K562 (cell line): ENCODE data around the gene BMAL2. TPM values are rescaled to one million over a fixed set of nuclear protein-coding genes. Genes with fewer than 3 reads are reported as not detected.

ENCODE experiments used
- ATAC-seq: fragments of 200-7000 bp; cut with Tn5 transposase; 3 replicates; pipeline ENCODE4 v1.9.1; 2020; ENCODE audit warnings: moderate library complexity
- BruUV-seq: library from RNA; stranded (reverse); fragments of 400-500 nt; replicated peaks from 2 replicates; lab custom pipeline; 2021; lab: Mats Ljungman, UMichigan
- CTCF ChIA-PET: fragments of 300-600 bp; formaldehyde crosslinking; extraction: SDS; loops from one replicate; lab custom pipeline; 2021; ENCODE audit warnings: low intra/inter-chr PET ratio; lab: Yijun Ruan, JAX
- POLR2A ChIA-PET: fragments of 300-600, 350-650 bp; sonication (Branson Sonifier 250); formaldehyde crosslinking; extraction: SDS; loops from one replicate; lab custom pipeline; 2021; ENCODE audit warnings: antibody characterized with exemption, inconsistent platforms; lab: Yijun Ruan, JAX
- DNase-seq, 4 experiments: peaks; one replicate each; pipeline versions ENCODE4 v3.0.0 to v3.0.0-alpha.2; 2011 to 2018; ENCODE audit warnings: low spot score in 3 of 4, mixed read lengths in 3 of 4; ENCODE audit errors: extremely low read depth in 1 of 4
- FAIRE-seq: peaks from 2 replicates; lab custom pipeline; 2011; peaks lifted over from hg19 to GRCh38; lab: Jason Lieb, UNC
- H2AFZ ChIP-seq: 2 replicates; pipeline ENCODE4 v1.6.0; 2011; ENCODE audit warnings: low read depth, low read length, control low read depth, inconsistent platforms
- H3K27ac ChIP-seq: fragments of 200-600 bp; 3 replicates; pipeline ENCODE4 v1.8.0; 2011; ENCODE audit warnings: low read depth, mild to moderate bottlenecking, control low read depth, inconsistent platforms, low read length, moderate library complexity, mixed read lengths; ENCODE audit errors: extremely low read depth
- H3K27me3 ChIP-seq, 2 experiments: fragments of 300-600 bp in 1 of 2; 2 replicates in 1 of 2; 3 replicates in 1 of 2; pipeline versions ENCODE4 v1.6.0 to v1.8.0; 2011; ENCODE audit warnings: inconsistent platforms in 2 of 2, low read length in 2 of 2, mild to moderate bottlenecking in 1 of 2, mixed read lengths in 1 of 2, moderate library complexity in 1 of 2; ENCODE audit not compliant: control insufficient read depth in 2 of 2, insufficient read depth in 2 of 2
- H3K36me3 ChIP-seq: fragments of 300-600 bp; 3 replicates; pipeline ENCODE4 v1.8.0; 2011; ENCODE audit warnings: mild to moderate bottlenecking, low read length, inconsistent platforms; ENCODE audit not compliant: control insufficient read depth, insufficient read depth
- H3K4me1 ChIP-seq, 2 experiments: fragments of 200-600 bp in 1 of 2; replicated peaks in 1 of 2; 2 replicates in 1 of 2; 3 replicates in 1 of 2; pipeline versions ENCODE4 v1.5.1 to v1.8.0; 2011; ENCODE audit warnings: inconsistent platforms in 2 of 2, low read length in 2 of 2, mild to moderate bottlenecking in 1 of 2, mixed read lengths in 1 of 2, moderate library complexity in 1 of 2; ENCODE audit not compliant: control insufficient read depth in 2 of 2, insufficient read depth in 2 of 2
- H3K4me2 ChIP-seq: 2 replicates; pipeline ENCODE4 v1.6.1; 2011; ENCODE audit warnings: low read length, control low read depth, inconsistent platforms, mixed read lengths; ENCODE audit not compliant: insufficient read depth
- H3K4me3 ChIP-seq: fragments of 200-600 bp; sonication (generic), shearing (Covaris generic); 2 replicates; pipeline ENCODE4 v1.5.1; 2016; ENCODE audit warnings: control low read depth, inconsistent platforms
- H3K79me2 ChIP-seq: fragments of 200-600 bp; 3 replicates; pipeline ENCODE4 v1.8.0; 2011; ENCODE audit warnings: low read length, inconsistent platforms; ENCODE audit not compliant: control insufficient read depth, insufficient read depth
- H3K9ac ChIP-seq, 2 experiments: 2 replicates each; pipeline versions ENCODE4 v1.6.0 to v1.6.1; 2011; ENCODE audit warnings: low read depth in 2 of 2, low read length in 2 of 2, control low read depth in 1 of 2, inconsistent platforms in 1 of 2, mild to moderate bottlenecking in 1 of 2, mixed read lengths in 1 of 2; ENCODE audit not compliant: insufficient read depth in 1 of 2
- H3K9me1 ChIP-seq: one replicate; pipeline ENCODE4 v1.6.0; 2011; ENCODE audit warnings: inconsistent platforms, mild to moderate bottlenecking, low read length, moderate library complexity; ENCODE audit not compliant: control insufficient read depth, insufficient read depth
- H3K9me3 ChIP-seq: replicated peaks from 2 replicates; pipeline ENCODE4 v1.5.1; 2011; ENCODE audit warnings: low read depth, low read length, inconsistent platforms; ENCODE audit not compliant: control insufficient read depth, insufficient read depth
- H4K20me1 ChIP-seq: replicated peaks from 2 replicates; pipeline ENCODE4 v1.6.1; 2011; ENCODE audit warnings: low read length, inconsistent platforms, mixed read lengths; ENCODE audit not compliant: control insufficient read depth, insufficient read depth
- AFF4 ChIP-seq: sonication (generic); formaldehyde crosslinking; IDR thresholded peaks from 2 replicates; pipeline ENCODE4 v1.8.0; 2023; ENCODE audit warnings: mild to moderate bottlenecking, missing genetic modification reagents
- CEBPG ChIP-seq, 3 experiments: fragments of 200-800 bp in 1 of 3; sonication (Bioruptor generic) in 1 of 3; sonication (generic) in 1 of 3; formaldehyde crosslinking in 1 of 3; IDR thresholded peaks in 2 of 3; conservative IDR thresholded peaks in 1 of 3; 2 replicates each; pipeline versions ENCODE4 v1.6.1 to v1.8.0; 2016 to 2022; ENCODE audit warnings: missing compliant biosample characterization in 2 of 3, missing genetic modification characterization in 2 of 3, mild to moderate bottlenecking in 1 of 3, missing genetic modification reagents in 1 of 3
- EZH2 ChIP-seq: IDR thresholded peaks from 2 replicates; pipeline ENCODE4 v1.6.1; 2012; ENCODE audit warnings: low read depth, mild to moderate bottlenecking, inconsistent platforms, low read length, borderline replicate concordance
- KDM4B ChIP-seq, 2 experiments: fragments of 450-650 bp in 1 of 2; sonication (generic) in 1 of 2; IDR thresholded peaks; 2 replicates each; pipeline ENCODE4 v1.6.1; 2016 to 2017; ENCODE audit warnings: borderline replicate concordance in 2 of 2, antibody characterized with exemption in 1 of 2, low read depth in 1 of 2, mild to moderate bottlenecking in 1 of 2
- MTA1 ChIP-seq: fragments of 450-650 bp; IDR thresholded peaks from 2 replicates; pipeline ENCODE4 v1.6.1; 2017; ENCODE audit warnings: borderline replicate concordance
- MXD1 ChIP-seq: fragments of 250-450 bp; sonication (Bioruptor Pico); IDR thresholded peaks from 2 replicates; pipeline ENCODE4 v1.8.0; 2021; ENCODE audit warnings: borderline replicate concordance, mild to moderate bottlenecking, moderate library complexity; ENCODE audit not compliant: poor library complexity, severe bottlenecking
- NR1H2 ChIP-seq: sonication (generic); formaldehyde crosslinking; IDR thresholded peaks from 2 replicates; pipeline ENCODE4 v1.4.0; 2020; ENCODE audit warnings: mild to moderate bottlenecking, missing genetic modification reagents
- POLR2H ChIP-seq: IDR thresholded peaks from 2 replicates; pipeline ENCODE4 v1.6.1; 2016; ENCODE audit warnings: missing genetic modification characterization, low read depth, mild to moderate bottlenecking, control low read depth, missing compliant biosample characterization, moderate library complexity
- POLR3A ChIP-seq: IDR thresholded peaks from 2 replicates; pipeline ENCODE4 v1.6.1; 2011; ENCODE audit warnings: borderline replicate concordance, mild to moderate bottlenecking, moderate library complexity; ENCODE audit not compliant: insufficient read length, insufficient read depth; ENCODE audit errors: extremely low read depth
- RNF2 ChIP-seq: sonication (generic); IDR thresholded peaks from 2 replicates; pipeline ENCODE4 v1.6.1; 2016
- SMARCA5 ChIP-seq: fragments of 450-650 bp; IDR thresholded peaks from 2 replicates; pipeline ENCODE4 v1.6.1; 2016
- TAF15 ChIP-seq: fragments of 200-400 bp; formaldehyde crosslinking; IDR thresholded peaks from 2 replicates; pipeline ENCODE4 v1.6.1; 2017; ENCODE audit warnings: mild to moderate bottlenecking, low read depth, low read length, moderate library complexity
- WGBS: fragments of 100-300 bp; shearing (Covaris generic); methylation state at CpG from one replicate; pipeline ENCODE4 v1.1.6; 2016; ENCODE audit warnings: low coverage, mixed read lengths; ENCODE audit not compliant: insufficient coverage; ENCODE audit errors: missing lambda C conversion rate; 5-methylcytosine and 5-hydroxymethylcytosine counted together
- in situ Hi-C: fragments of 300-500 bp; cut with MboI; formaldehyde crosslinking; loops from 4 replicates; pipeline ENCODE4 v1.15.0; 2018; ENCODE audit warnings: inconsistent platforms, mixed read lengths
- intact Hi-C: fragments of 100-400 bp; cut with micrococcal nuclease; formaldehyde crosslinking; loops from 2 replicates; pipeline ENCODE4 v1.14.2; 2022
- polyA plus RNA-seq, 8 experiments: library from polyadenylated mRNA; depleted of rRNA in 4 of 8; stranded (reverse) in 5 of 8; unstranded in 3 of 8; fragments of >200 nt; fragmentation: Nextera tagmentation in 2 of 8; fragmentation: Illumina TruSeq in 1 of 8; extraction: Ambion mirVana in 2 of 8; extraction: Trizol in 1 of 8; gene quantifications; 2 replicates each; pipeline versions ENCODE4 v1.2.1 to v1.2.3, GENCODE V29; 2011 to 2014; ENCODE audit warnings: inconsistent platforms in 1 of 8, missing spikeins in 1 of 8
- total RNA-seq, 7 experiments: library from RNA; depleted of rRNA in 6 of 7; stranded (reverse); fragments of >200 nt in 6 of 7; fragmentation: Illumina TruSeq in 2 of 7; extraction: Trizol in 2 of 7; gene quantifications; 2 replicates each; pipeline versions ENCODE4 v1.2.1 to v1.2.3, GENCODE V29; 2011 to 2021; ENCODE audit warnings: low replicate concordance in 1 of 7

The BMAL2 gene
- total and polyA plus RNA-seq, 9 of the 15 experiments (the other 6 are each of a cell fraction or from before 2014, with no cell fraction given) = 0.01 to 1.1 (median 0.50) TPM

GRCh38 chr12:27333403-27334009 lies 870 bp downstream of the BMAL2 start:
- intact Hi-C loops (no loop called here), in situ Hi-C loops (no loop called here)
- peak in 2 of 4 experiments; percentile 6 to 8 for DNase-seq
- Histone ChIP-seq H3K36me3 (no peaks in the 10 kb centered on the region), H3K4me2 (peak overlapping the region; percentile 40), H3K9me3 (no peaks in the 10 kb centered on the region), H3K4me3 (peak overlapping the region; percentile 28), H3K27me3 (peaks cover 25 to 27% of the 10 kb centered on the region in 2 experiments), H3K9ac (peak overlapping the region in 1 of 2 experiments; percentile 61; a peak in 2 of 4 replicates), H4K20me1 (no peaks in the 10 kb centered on the region), H3K79me2 (no peaks in the 10 kb centered on the region), H3K9me1 (no peaks in the 10 kb centered on the region), H2AFZ (no peak overlapping the region), H3K27ac (no peak overlapping the region)
- POLR2A ChIA-PET = interaction anchor here (1.1 kb wide), 1 partner anchor 9 kb away, joined by 3 read pairs; no protein-coding TSS in a partner anchor
- BruUV-seq = no TSS peak
- ATAC-seq = peak; percentile 20; the same call in 2 of the 3 replicates
- CTCF ChIA-PET = no interaction called here
- whole genome bisulfite sequencing = 11% methylated on average over 39 of the region's 40 CpGs
- FAIRE-seq = no peak
- TF ChIP-seq AFF4 (no peak), EZH2 (no peak; the same call in 1 of the 2 replicates), MTA1 (no peak), CEBPG (CRISPR knock-in tag; IDR thresholded peaks at IDR 0.05) (no peak), CEBPG (tag; conservative IDR thresholded peaks at IDR 0.05 in 1 of 2, IDR thresholded peaks at IDR 0.05 in 1 of 2) (no peak), TAF15 (no peak), POLR2H (tag) (no peak), SMARCA5 (no peak), MXD1 (no peak), NR1H2 (CRISPR knock-in tag) (0 out of 2 replicates have a peak, but pooled peaks have one; percentile 19), POLR3A (no peak), RNF2 (peak; percentile 24; the same call in 1 of the 2 replicates), KDM4B (IDR thresholded peaks at IDR 0.05; ENCODE audit: borderline replicate concordance in 2 of 2, low read depth in 1 of 2) (no peak)
- TF ChIP-seq, all 486 proteins: peak for 2
- peaks cover 11 to 13% of the 10 kb centered on the region in 2 experiments; a peak in 3 of 5 replicates for H3K4me1 ChIP-seq
